PFSK-1 (cell line): ENCODE results near the gene RND3.

ENCODE experiments used
- POLR2AphosphoS5 ChIP-seq: IDR thresholded peaks from 2 replicates; pipeline ENCODE4 v1.6.1; 2012; ENCODE audit warnings: low read depth, mild to moderate bottlenecking, control low read depth, low read length, moderate library complexity
- SIN3A ChIP-seq: IDR thresholded peaks from 2 replicates; pipeline ENCODE4 v1.6.1; 2012; ENCODE audit warnings: mild to moderate bottlenecking, low read length, moderate library complexity, borderline replicate concordance; ENCODE audit not compliant: insufficient read depth
- TAF1 ChIP-seq: IDR thresholded peaks from 2 replicates; pipeline ENCODE4 v1.6.1; 2012; ENCODE audit warnings: low read length, control low read depth, borderline replicate concordance; ENCODE audit not compliant: insufficient read depth
- TF ChIP-seq, protein P1 (sequence below), 2 experiments: IDR thresholded peaks; 2 replicates each; pipeline versions ENCODE4 v1.6.1 to v1.8.0; 2011 to 2012; ENCODE audit warnings: low read depth in 2 of 2, low read length in 2 of 2, control low read depth in 1 of 2, inconsistent platforms in 1 of 2, mild to moderate bottlenecking in 1 of 2, moderate library complexity in 1 of 2; ENCODE audit not compliant: insufficient read depth in 1 of 2

DNA sequence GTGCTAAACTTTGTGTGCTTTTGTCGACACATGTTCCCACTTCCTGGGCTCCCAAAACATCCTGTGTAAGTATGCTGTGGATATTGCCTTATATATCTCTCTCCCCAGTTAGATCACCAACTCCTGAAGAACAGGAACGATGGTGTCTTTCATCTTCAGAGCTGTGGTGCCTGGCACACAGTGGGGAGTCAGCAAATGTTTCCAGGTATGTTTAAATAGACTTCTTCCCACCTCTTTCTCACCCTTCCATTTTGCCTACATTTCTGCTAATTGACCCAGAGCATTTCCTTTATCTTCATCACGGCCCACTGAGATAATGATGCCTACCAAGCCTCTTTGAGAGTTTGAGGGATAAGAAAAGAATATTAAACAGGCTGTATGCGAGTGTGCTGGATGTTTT is 60.7 kb downstream of the RND3 start:
- no peak for TF ChIP-seq TAF1
- TF ChIP-seq POLR2AphosphoS5: no peak
- no peak for TF ChIP-seq SIN3A
- TF ChIP-seq, protein P1, sequence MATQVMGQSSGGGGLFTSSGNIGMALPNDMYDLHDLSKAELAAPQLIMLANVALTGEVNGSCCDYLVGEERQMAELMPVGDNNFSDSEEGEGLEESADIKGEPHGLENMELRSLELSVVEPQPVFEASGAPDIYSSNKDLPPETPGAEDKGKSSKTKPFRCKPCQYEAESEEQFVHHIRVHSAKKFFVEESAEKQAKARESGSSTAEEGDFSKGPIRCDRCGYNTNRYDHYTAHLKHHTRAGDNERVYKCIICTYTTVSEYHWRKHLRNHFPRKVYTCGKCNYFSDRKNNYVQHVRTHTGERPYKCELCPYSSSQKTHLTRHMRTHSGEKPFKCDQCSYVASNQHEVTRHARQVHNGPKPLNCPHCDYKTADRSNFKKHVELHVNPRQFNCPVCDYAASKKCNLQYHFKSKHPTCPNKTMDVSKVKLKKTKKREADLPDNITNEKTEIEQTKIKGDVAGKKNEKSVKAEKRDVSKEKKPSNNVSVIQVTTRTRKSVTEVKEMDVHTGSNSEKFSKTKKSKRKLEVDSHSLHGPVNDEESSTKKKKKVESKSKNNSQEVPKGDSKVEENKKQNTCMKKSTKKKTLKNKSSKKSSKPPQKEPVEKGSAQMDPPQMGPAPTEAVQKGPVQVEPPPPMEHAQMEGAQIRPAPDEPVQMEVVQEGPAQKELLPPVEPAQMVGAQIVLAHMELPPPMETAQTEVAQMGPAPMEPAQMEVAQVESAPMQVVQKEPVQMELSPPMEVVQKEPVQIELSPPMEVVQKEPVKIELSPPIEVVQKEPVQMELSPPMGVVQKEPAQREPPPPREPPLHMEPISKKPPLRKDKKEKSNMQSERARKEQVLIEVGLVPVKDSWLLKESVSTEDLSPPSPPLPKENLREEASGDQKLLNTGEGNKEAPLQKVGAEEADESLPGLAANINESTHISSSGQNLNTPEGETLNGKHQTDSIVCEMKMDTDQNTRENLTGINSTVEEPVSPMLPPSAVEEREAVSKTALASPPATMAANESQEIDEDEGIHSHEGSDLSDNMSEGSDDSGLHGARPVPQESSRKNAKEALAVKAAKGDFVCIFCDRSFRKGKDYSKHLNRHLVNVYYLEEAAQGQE (IDR thresholded peaks at IDR 0.05; ENCODE audit: insufficient read depth in 1 of 2, low read depth in 2 of 2, low read length in 2 of 2): no peak
